GM19025 (cell line): ENCODE data around the gene HNRNPR.
"Not testable (repeated sequence)": the region's sequence is repeated elsewhere in the genome, so short reads cannot be mapped to it uniquely, and the experiment has no call there.

Source experiments
- ATAC-seq: cut with Tn5 transposase; IDR thresholded peaks from one replicate; pipeline ENCODE4 v1.9.1; 2021; ENCODE audit warnings: mild to moderate bottlenecking, low read depth, moderate library complexity; ENCODE audit not compliant: unreplicated experiment

The HNRNPR gene

DNA sequence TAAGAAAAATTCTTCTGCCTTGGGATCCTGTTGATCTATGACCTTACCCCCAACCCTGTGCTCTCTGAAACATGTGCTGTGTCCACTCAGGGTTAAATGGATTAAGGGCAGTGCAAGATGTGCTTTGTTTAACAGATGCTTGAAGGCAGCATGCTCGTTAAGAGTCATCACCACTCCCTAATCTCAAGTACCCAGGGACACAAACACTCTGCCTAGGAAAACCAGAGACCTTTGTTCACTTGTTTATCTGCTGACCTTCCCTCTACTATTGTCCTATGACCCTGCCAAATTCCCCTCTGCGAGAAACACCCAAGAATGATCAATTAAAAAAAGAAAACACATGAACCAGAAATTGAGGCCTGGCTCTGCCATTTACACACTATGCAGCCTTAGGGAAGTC, 86.0 kb downstream of the HNRNPR start:
- ATAC-seq, result not testable (repeated sequence)

DNA sequence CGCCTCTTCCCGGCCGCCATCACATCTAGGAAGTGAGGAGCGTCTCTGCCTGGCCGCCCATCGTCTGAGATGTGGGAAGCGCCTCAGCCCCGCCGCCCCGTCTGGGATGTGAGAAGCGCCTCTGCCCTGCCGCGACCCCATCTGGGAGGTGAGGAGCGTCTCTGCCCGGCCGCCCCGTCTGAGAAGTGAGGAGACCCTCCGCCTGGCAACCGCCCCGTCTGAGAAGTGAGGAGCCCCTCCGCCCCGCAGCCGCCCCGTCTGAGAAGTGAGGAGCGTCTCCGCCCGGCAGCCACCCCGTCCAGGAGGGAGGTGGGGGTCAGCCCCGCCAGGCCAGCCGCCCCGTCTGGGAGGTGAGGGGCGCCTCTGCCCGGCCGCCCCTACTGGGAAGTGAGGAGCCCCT, 86.7 kb downstream of the HNRNPR start:
- ATAC-seq, result not testable (repeated sequence)
